HepG2 (cell line): Measurements from ENCODE around the gene NCBP1. TPM values are rescaled to one million over a fixed set of nuclear protein-coding genes. Genes with fewer than 3 reads are reported as not detected.

Experiments
- CBX5 ChIP-seq: sonication (generic); formaldehyde crosslinking; IDR thresholded peaks from 2 replicates; pipeline ENCODE4 v1.4.0; 2020; ENCODE audit warnings: missing genetic modification reagents, borderline replicate concordance
- ELF3 ChIP-seq: IDR thresholded peaks from 2 replicates; pipeline ENCODE4 v1.6.1; 2016; ENCODE audit warnings: missing genetic modification reagents, missing compliant biosample characterization
- EZH2 ChIP-seq: conservative IDR thresholded peaks from 2 replicates; pipeline ENCODE4 v1.6.1; 2012; ENCODE audit warnings: mild to moderate bottlenecking, low read depth, low read length, moderate library complexity
- FOXO4 ChIP-seq: sonication (generic); formaldehyde crosslinking; conservative IDR thresholded peaks from 2 replicates; pipeline ENCODE4 v1.8.1; 2023; ENCODE audit warnings: missing genetic modification reagents
- HDAC6 ChIP-seq: fragments of 200-600 bp; sonication (generic); IDR thresholded peaks from 2 replicates; pipeline ENCODE4 v1.7.0; 2017; ENCODE audit warnings: mild to moderate bottlenecking, antibody characterized with exemption, low read length, low read depth
- HOXA3 ChIP-seq: sonication (generic); formaldehyde crosslinking; IDR thresholded peaks from 2 replicates; pipeline ENCODE4 v1.5.0; 2020; ENCODE audit warnings: missing genetic modification reagents
- KDM5B ChIP-seq: sonication (generic); formaldehyde crosslinking; IDR thresholded peaks from 2 replicates; pipeline ENCODE4 v1.4.0; 2020; ENCODE audit warnings: missing genetic modification reagents, mild to moderate bottlenecking, borderline replicate concordance
- PLRG1 ChIP-seq: fragments of 450-650 bp; conservative IDR thresholded peaks from 2 replicates; pipeline ENCODE4 v1.6.1; 2016
- SALL1 ChIP-seq: sonication (generic); formaldehyde crosslinking; IDR thresholded peaks from 2 replicates; pipeline ENCODE4 v1.8.0; 2022; ENCODE audit warnings: mild to moderate bottlenecking, missing genetic modification reagents
- SALL2 ChIP-seq: sonication (generic); formaldehyde crosslinking; IDR thresholded peaks from 2 replicates; pipeline ENCODE4 v1.8.1; 2023; ENCODE audit warnings: mild to moderate bottlenecking, missing genetic modification reagents, inconsistent platforms
- SNRNP70 ChIP-seq: fragments of 200-400 bp; formaldehyde crosslinking; IDR thresholded peaks from 2 replicates; pipeline ENCODE4 v1.6.1; 2017; ENCODE audit warnings: mild to moderate bottlenecking, low read depth, low read length, moderate library complexity
- SRF ChIP-seq: IDR thresholded peaks from 2 replicates; pipeline ENCODE4 v1.6.1; 2011; ENCODE audit warnings: mild to moderate bottlenecking, low read depth, low read length, moderate library complexity
- SRY ChIP-seq: sonication (generic); formaldehyde crosslinking; IDR thresholded peaks from 2 replicates; pipeline ENCODE4 v1.8.0; 2022; ENCODE audit warnings: mild to moderate bottlenecking, missing genetic modification reagents
- SYNCRIP ChIP-seq: fragments of 200-400 bp; formaldehyde crosslinking; IDR thresholded peaks from 2 replicates; pipeline ENCODE4 v1.6.1; 2018; ENCODE audit warnings: mild to moderate bottlenecking, low read depth, low read length; ENCODE audit not compliant: insufficient read depth
- ZFY ChIP-seq: sonication (generic); formaldehyde crosslinking; IDR thresholded peaks from 2 replicates; pipeline ENCODE4 v1.4.0; 2020; ENCODE audit warnings: missing genetic modification reagents
- ZNF17 ChIP-seq: sonication (generic); formaldehyde crosslinking; IDR thresholded peaks from 2 replicates; pipeline ENCODE4 v1.5.0; 2020; ENCODE audit warnings: mild to moderate bottlenecking, missing genetic modification reagents
- ZNF205 ChIP-seq: IDR thresholded peaks from 2 replicates; pipeline ENCODE4 v1.6.1; 2018; ENCODE audit warnings: missing biosample characterization, missing genetic modification reagents
- ZNF335 ChIP-seq: sonication (generic); formaldehyde crosslinking; IDR thresholded peaks from 2 replicates; pipeline ENCODE4 v1.4.0; 2020; ENCODE audit warnings: missing genetic modification reagents
- ZNF781 ChIP-seq: sonication (generic); formaldehyde crosslinking; IDR thresholded peaks from 2 replicates; pipeline ENCODE4 v1.5.1; 2020; ENCODE audit warnings: borderline replicate concordance, mild to moderate bottlenecking, missing genetic modification reagents; ENCODE audit errors: not compliant biosample characterization
- ZSCAN9 ChIP-seq: IDR thresholded peaks from 2 replicates; pipeline ENCODE4 v1.6.1; 2016; ENCODE audit warnings: borderline replicate concordance
- polyA plus RNA-seq, 8 experiments: library from polyadenylated mRNA; depleted of rRNA in 3 of 8; stranded (reverse) in 7 of 8; unstranded in 1 of 8; fragments of >200 nt; fragmentation: Illumina TruSeq in 4 of 8; extraction: Trizol in 4 of 8; gene quantifications; 2 replicates each; pipeline versions ENCODE4 v1.2.1 to v1.2.3, GENCODE V29; 2011 to 2016; ENCODE audit warnings: low read depth in 4 of 8, missing spikeins in 1 of 8, mixed read lengths in 1 of 8; ENCODE audit not compliant: insufficient read depth in 1 of 8
- total RNA-seq, 5 experiments: library from RNA; depleted of rRNA; stranded (reverse); fragments of >200 nt; fragmentation: Illumina TruSeq; extraction: Trizol; gene quantifications; 2 replicates each; pipeline ENCODE4 v1.2.3, GENCODE V29; 2016; ENCODE audit warnings: low read depth in 1 of 5
- TF ChIP-seq, protein P1 (sequence below): IDR thresholded peaks from 2 replicates; pipeline ENCODE4 v1.6.1; 2016; ENCODE audit warnings: control low read depth
- TF ChIP-seq, protein P2 (sequence below): sonication (generic); formaldehyde crosslinking; IDR thresholded peaks from 2 replicates; pipeline ENCODE4 v1.5.0; 2020; ENCODE audit warnings: missing genetic modification reagents, mild to moderate bottlenecking, borderline replicate concordance
- TF ChIP-seq, protein P3 (sequence below): sonication (generic); formaldehyde crosslinking; IDR thresholded peaks from 2 replicates; pipeline ENCODE4 v1.5.1; 2020; ENCODE audit warnings: mild to moderate bottlenecking, missing genetic modification reagents, moderate library complexity
- TF ChIP-seq, protein P4 (sequence below): IDR thresholded peaks from 2 replicates; pipeline ENCODE4 v1.6.1; 2016; ENCODE audit warnings: mild to moderate bottlenecking

NCBP1 gene
- total and polyA plus RNA-seq, 2 of the 13 experiments (the other 11 are each of a cell fraction or from before 2014, with no cell fraction given) = 13.3 to 40.2 TPM

DNA sequence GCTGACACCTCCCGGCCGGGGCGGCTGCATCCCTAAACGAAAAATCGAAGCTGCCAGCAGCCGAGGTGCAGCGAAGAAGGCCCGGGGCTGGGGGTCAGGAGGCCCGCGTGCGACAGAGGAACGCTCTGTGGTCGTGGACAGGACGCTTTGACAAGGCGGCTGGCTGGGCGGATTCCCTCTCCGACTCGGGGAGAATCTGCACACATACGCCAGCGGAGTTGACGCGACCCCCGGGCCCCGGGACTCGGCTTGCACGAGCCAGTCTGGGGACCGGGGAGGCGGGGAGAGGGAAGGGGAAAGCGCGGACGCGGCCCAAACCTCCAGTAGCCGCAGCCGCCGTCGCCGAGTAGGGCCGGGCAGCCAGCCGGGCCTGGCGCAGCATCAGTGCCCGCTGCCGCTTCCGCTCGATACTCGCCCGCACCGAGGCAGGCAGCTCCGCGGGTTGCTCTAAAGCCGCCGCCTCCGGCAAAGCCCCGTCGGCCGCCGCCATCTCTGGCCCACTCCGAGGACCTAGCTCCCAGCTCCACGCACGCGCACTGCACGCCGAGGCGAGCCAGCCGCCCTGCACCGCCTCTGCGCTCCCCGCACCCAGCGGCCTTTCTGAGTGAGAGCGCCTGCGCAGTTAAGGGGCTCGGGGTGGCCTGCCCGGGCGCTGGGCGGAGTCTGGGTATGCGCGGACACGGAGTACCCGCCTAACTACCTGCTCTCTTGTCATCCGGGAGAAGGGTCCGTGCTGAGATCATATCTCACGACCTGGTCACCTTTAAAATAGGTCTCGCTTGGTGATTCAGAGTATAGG lies 63.4 kb downstream of the NCBP1 start, which contains the start of gene XPA (continued):
- TF ChIP-seq, protein P1, sequence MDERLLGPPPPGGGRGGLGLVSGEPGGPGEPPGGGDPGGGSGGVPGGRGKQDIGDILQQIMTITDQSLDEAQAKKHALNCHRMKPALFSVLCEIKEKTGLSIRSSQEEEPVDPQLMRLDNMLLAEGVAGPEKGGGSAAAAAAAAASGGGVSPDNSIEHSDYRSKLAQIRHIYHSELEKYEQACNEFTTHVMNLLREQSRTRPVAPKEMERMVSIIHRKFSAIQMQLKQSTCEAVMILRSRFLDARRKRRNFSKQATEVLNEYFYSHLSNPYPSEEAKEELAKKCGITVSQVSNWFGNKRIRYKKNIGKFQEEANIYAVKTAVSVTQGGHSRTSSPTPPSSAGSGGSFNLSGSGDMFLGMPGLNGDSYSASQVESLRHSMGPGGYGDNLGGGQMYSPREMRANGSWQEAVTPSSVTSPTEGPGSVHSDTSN = no peak
- peak; percentile 97 for TF ChIP-seq ZFY (CRISPR knock-in tag)
- no peak for TF ChIP-seq PLRG1
- peak; percentile 99 for TF ChIP-seq FOXO4 (CRISPR knock-in tag)
- TF ChIP-seq, protein P2, sequence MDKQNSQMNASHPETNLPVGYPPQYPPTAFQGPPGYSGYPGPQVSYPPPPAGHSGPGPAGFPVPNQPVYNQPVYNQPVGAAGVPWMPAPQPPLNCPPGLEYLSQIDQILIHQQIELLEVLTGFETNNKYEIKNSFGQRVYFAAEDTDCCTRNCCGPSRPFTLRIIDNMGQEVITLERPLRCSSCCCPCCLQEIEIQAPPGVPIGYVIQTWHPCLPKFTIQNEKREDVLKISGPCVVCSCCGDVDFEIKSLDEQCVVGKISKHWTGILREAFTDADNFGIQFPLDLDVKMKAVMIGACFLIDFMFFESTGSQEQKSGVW (CRISPR knock-in tag) = peak; percentile 24; the same call in 1 of the 2 replicates
- peak; percentile 56 for TF ChIP-seq SALL1
- peak; percentile 50 for TF ChIP-seq ZNF781 (CRISPR knock-in tag)
- TF ChIP-seq ZNF205 (CRISPR knock-in tag) = peak; percentile 45; the same call in 1 of the 2 replicates
- no peak for TF ChIP-seq ZNF17
- no peak for TF ChIP-seq SRF
- no peak for TF ChIP-seq SNRNP70
- no peak for TF ChIP-seq SYNCRIP
- TF ChIP-seq, protein P3, sequence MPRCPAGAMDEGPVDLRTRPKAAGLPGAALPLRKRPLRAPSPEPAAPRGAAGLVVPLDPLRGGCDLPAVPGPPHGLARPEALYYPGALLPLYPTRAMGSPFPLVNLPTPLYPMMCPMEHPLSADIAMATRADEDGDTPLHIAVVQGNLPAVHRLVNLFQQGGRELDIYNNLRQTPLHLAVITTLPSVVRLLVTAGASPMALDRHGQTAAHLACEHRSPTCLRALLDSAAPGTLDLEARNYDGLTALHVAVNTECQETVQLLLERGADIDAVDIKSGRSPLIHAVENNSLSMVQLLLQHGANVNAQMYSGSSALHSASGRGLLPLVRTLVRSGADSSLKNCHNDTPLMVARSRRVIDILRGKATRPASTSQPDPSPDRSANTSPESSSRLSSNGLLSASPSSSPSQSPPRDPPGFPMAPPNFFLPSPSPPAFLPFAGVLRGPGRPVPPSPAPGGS (CRISPR knock-in tag) = peak; percentile 94
- TF ChIP-seq ZSCAN9 = no peak
- TF ChIP-seq ELF3 (CRISPR knock-in tag) = no peak
- peak; percentile 71 for TF ChIP-seq HOXA3 (CRISPR knock-in tag)
- peak; percentile 93 for TF ChIP-seq ZNF335
- TF ChIP-seq, protein P4, sequence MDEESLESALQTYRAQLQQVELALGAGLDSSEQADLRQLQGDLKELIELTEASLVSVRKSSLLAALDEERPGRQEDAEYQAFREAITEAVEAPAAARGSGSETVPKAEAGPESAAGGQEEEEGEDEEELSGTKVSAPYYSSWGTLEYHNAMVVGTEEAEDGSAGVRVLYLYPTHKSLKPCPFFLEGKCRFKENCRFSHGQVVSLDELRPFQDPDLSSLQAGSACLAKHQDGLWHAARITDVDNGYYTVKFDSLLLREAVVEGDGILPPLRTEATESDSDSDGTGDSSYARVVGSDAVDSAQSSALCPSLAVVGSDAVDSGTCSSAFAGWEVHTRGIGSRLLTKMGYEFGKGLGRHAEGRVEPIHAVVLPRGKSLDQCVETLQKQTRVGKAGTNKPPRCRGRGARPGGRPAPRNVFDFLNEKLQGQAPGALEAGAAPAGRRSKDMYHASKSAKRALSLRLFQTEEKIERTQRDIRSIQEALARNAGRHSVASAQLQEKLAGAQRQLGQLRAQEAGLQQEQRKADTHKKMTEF (CRISPR knock-in tag) = peak; percentile 94
- TF ChIP-seq HDAC6 = no peak
- peak; percentile 88; the same call in 1 of the 2 replicates for TF ChIP-seq KDM5B
- 0 out of 2 replicates have a peak, but pooled peaks have one; percentile 23 for TF ChIP-seq CBX5 (CRISPR knock-in tag)
- TF ChIP-seq SALL2 = peak; percentile 64; the same call in 1 of the 2 replicates
- peak; percentile 90; the same call in 1 of the 2 replicates for TF ChIP-seq SRY (CRISPR knock-in tag)
- no peak for TF ChIP-seq EZH2
